SK-N-SH (cell line): ENCODE measurements around the gene ZNF311.

Experiments
- POLR2AphosphoS5 ChIP-seq: IDR thresholded peaks from 2 replicates; pipeline ENCODE4 v1.6.1; 2012; ENCODE audit warnings: low read depth, low read length
- RAD21 ChIP-seq: IDR thresholded peaks from 2 replicates; pipeline ENCODE4 v1.6.1; 2012; ENCODE audit warnings: mild to moderate bottlenecking, low read length
- RXRA ChIP-seq: IDR thresholded peaks from 2 replicates; pipeline ENCODE4 v1.4.0; 2012; ENCODE audit warnings: low read depth, mild to moderate bottlenecking, borderline replicate concordance
- TF ChIP-seq, protein P1 (sequence below): fragments of 200-600 bp; sonication (generic); IDR thresholded peaks from 2 replicates; pipeline ENCODE4 v1.6.1; 2017; ENCODE audit warnings: antibody characterized with exemption, mild to moderate bottlenecking, moderate library complexity

DNA sequence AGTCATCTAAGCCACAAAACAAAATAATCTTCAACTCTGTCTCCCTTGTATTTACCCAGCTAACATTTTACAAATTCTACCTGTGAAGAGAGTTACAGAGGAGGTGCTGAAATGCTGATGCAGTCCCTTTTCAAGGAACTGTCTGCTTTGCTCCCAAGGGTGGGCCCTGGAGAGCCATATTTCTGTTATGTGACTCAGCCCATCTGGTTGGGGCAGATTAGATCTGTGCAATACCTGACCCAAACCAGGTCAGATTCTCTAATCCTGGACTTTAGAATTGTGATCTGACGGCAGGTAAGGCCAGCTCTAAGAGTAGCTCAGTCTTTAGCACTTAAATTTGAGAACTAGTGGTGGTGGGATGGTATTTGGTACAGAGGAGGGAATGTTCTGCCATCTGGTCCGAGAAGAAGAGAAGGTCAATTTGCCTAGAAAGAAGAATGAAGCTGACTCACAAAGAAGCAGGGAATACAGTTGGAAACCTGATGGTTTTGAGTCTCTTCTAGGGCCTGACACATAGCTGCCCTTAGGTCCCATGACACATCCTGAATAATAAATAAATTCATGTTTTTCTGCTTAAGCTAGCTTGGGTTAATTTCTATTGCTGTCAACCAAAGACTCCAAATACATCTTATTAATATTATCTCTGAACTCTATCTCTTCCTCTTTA is 8.1 kb downstream of the ZNF311 start:
- TF ChIP-seq RXRA: no peak
- TF ChIP-seq, protein P1, sequence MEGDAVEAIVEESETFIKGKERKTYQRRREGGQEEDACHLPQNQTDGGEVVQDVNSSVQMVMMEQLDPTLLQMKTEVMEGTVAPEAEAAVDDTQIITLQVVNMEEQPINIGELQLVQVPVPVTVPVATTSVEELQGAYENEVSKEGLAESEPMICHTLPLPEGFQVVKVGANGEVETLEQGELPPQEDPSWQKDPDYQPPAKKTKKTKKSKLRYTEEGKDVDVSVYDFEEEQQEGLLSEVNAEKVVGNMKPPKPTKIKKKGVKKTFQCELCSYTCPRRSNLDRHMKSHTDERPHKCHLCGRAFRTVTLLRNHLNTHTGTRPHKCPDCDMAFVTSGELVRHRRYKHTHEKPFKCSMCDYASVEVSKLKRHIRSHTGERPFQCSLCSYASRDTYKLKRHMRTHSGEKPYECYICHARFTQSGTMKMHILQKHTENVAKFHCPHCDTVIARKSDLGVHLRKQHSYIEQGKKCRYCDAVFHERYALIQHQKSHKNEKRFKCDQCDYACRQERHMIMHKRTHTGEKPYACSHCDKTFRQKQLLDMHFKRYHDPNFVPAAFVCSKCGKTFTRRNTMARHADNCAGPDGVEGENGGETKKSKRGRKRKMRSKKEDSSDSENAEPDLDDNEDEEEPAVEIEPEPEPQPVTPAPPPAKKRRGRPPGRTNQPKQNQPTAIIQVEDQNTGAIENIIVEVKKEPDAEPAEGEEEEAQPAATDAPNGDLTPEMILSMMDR: no peak
- no peak for TF ChIP-seq POLR2AphosphoS5
- TF ChIP-seq RAD21: no peak
